GM21515 (cell line): ENCODE data around the gene HMGN1.

Source experiments
- ATAC-seq: cut with Tn5 transposase; IDR thresholded peaks from one replicate; pipeline ENCODE4 v1.9.1; 2021; ENCODE audit not compliant: unreplicated experiment

The HMGN1 gene

DNA sequence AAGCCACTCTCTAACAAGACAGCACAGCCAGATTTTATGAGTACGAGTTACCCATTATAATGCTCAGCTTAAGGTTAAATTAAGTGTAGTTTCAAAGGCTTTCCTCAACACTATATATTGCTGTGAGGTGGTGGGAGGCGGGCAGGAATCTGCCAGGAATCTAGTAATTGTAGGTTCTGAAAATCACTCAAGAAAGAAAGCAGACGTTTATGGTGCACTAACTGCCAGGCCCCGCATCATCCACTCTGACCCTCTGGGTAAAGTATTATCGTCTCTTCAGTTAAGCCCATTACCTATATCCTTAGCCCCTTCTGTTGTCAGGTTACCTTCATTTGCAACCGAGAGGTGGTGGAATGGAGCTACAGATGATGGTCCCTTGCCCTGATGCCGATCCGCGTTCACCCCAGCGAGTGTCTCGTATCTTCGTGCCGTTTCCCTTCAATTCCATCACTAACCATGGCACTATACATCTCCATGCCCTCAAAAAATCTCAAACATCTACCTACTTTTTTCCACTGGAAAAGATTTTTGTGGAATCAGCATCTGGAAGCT is 12.4 kb downstream of the HMGN1 start:
- ATAC-seq: no peak

DNA sequence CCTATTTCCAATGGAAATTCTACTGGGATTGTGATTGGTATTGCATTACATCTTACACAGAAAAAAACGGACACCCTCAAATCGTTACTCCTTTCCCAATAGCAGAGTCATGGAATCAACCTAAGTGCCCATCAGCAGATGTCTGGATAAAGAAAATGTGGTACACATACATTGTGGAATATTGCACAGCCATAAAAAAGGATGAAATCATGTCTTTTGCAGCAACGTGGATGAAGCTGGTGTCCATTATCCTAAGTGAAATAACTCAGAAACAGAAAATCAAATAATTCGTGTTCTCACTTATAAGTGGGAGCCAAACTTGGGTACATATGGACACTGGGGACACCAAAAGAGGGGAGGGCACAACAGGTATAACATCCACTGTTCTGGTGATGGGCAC is 14.3 kb downstream of the HMGN1 start:
- ATAC-seq: no peak

DNA sequence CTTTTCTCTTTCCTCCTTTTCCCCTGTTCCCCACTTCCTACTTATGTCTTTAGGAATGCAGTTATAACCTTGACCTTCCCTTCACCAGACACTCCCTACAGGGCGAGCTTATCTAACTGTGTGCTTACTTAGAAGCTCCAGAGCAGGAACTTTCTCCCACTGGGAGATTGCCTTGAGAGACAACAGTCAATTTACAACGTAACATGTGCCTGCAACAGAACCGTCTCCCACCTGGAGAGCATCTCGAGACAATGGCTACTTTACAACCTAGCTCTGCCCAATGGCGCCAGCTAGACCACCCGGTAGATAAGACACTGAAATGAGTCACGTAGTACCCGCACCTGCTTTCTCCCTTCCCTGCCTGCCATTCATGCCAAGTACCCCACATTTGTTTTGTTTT is 16.7 kb downstream of the HMGN1 start:
- ATAC-seq: no peak

DNA sequence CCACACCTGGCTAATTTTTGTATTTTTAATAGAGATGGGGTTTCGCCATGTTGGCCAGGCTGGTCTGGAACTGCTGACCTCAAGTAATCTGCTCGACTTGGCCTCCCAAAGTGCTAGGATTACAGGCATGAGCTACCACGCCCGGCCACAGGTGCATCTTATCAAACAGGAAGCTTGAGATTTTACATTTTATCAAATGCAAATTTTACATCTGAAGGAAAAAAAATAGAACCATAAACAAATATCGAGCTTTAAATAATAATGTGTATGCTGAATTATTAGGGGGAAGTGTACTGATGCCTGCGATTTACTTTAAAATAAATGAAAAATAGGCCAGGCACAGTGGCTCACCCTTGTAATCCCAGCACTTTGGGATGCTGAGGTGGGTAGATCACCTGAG is 18.9 kb downstream of the HMGN1 start:
- ATAC-seq: no peak

DNA sequence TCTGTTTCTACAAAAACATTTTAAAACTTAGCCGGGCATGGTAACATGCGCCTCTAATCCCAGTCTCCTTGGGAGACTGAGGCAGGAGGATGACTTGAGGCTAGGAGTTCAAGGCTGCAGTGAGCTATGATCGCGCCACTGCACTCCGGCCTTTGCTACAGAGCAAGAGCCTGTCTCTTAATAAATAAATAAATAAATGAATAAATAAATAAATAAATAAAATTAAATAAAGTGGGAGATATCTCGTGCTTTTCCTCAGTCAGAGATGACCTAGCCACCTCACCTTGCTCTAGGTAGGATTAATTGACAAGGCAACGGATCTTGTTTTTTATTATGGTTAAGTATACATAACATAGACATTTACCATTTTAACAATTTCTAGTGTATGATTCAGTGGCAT is 21.2 kb downstream of the HMGN1 start:
- no peak for ATAC-seq

DNA sequence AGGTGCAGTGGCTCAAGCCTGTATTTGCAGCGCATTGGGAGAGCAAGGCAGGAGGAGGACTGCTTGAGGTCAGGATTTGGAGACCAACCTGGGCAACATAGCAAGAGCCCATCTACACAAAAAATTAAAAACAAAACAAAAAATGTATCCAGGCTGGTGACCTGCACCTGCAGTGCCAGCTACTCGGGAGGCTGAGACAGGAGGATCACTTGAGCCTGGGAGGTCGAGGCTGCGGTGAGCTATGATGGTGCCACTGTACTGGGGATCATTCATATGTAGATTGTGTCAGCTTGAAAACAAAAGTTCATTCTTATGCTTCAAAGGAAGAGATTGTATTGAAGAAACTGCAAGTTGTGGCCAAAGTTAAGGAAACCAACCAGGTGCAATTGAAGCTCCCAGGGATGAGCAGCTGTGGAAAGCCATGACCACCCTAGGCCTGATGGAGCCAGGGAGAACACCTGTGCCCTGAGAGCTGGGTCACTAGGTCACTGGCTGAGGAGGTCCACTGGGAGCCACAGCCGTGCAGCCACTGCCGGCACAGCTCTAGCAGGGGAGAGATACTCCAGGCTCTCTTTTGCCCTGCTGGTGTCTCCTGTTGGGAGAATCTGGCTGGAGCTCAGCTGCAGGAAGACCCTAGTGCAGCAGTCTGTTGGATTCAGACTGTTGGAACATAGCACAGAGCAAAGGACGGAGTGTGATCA is 22.1 kb downstream of the HMGN1 start:
- ATAC-seq: no peak

DNA sequence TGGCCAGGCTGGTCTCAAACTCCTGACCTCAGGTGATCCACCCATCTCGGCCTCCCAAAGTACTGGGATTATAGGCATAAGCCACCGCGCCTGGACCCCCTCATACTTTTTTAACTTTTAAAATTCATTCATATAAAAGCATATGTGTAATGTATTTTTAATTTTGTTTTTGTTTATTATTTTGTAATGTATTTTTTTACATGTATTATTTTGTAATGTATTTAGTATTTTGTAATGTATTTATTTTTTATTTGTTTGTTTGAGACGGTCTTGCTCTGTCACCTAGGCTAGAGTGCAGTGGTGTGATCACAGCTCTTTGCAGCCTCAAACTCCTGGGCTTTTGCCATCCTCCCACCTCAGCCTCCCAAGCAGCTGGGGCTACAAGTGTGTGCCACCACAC is 23.4 kb downstream of the HMGN1 start:
- no peak for ATAC-seq

DNA sequence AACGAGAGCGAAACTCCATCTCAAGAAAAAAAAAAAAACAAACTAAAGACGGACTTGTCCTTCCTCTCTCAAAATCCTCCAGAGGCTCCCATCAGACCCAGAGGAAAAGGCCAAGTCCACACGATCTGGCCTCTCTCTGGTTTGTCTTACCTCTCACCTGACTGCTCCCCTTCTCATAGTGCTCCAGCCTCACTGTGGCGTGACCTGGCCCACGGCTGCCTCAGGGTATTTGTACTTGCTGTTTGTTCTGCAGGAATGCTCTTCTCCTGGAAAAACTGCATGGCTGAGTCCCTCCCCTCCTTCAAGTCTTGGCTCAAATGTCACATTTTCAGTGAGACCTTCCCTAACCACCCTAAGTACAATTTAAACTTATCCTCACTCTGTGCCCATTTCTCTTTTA is 27.5 kb downstream of the HMGN1 start:
- ATAC-seq: no peak

DNA sequence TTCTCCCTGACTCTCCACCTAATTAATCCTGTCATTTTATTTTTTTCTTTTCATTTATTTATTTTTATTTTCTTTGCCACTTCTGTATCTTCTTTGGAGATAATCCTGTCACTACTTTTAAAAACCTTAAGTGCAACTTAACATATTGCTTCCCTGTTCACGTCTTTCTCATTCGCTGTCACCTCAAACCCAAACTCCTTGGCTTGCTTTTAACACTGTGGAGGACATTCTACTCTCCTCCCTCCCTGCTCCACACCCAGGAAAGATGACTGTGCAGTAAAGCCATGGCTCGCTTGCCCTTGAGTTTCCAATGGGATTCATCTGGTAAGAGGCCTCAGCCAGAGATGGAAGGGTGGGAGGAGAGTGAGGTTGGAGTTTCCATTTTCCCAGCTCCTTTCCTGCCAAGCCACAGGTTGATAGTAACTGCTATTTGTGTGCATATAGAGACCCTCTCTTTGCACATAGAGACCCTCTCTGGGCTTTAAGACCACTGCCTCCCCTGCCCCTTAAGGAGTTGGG is 29.0 kb downstream of the HMGN1 start:
- no peak for ATAC-seq

DNA sequence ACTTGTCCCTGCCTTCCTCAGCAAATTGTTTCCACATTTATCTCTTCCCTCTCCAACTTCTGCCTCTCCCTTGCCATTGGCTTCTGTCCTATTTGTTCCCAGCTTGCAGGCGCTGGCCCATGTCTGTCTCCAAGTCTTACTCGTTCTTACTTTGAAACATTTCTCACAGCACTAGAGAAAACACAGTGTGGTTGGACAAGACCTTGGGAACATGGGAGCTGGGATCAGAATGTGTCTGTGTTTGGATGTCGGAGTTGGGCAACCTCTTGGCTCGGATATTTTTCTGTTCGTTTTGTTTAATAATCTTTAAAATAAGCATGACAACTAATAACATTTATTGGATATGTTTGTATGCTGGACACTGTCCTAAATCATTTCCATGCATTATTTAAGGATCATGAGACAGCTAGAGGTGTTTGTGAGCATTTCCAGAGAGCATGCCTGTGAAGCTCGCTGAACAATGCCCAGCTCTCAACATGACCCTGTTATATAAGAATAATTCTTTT is 29.6 kb downstream of the HMGN1 start:
- no peak for ATAC-seq

DNA sequence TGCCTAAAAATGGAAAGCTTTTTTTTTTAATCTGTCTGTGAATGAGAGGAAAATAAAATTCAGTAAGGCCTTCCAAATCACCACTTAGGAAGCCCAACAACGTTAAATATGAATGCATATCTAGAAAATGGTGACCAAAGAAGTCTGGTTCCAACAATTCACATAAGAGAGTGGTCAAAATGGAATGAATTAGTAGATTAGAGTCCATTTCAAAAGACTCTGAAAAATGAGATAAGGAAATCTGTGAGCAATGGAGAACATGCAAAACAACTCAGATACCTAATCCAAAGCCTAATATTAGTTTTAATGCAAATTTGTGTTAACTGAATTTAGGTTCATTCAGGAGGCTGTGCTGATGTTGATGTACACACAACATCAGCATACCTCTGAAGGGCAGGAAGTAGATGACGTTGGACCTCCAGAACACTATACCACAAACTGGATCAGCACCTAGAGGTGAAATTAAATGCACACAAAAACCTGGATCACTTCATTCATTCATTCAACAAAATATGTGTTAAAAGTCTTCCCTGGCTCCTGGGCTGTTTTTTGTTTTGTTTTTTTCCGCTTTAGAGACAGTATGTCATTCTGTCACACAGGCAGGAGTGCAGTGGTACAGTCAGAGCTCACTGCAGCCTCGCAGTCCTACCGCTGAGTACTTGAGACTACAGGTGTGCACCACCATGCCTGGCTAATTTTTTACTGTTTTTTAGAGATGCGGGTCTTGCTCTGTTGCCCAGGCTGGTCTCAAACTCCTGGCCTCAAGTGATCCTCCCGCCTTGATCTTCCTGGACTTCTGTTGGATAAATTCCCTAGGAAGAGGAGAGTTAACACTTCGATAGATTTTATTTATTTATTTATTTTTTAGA is 30.6 kb downstream of the HMGN1 start:
- no peak for ATAC-seq

DNA sequence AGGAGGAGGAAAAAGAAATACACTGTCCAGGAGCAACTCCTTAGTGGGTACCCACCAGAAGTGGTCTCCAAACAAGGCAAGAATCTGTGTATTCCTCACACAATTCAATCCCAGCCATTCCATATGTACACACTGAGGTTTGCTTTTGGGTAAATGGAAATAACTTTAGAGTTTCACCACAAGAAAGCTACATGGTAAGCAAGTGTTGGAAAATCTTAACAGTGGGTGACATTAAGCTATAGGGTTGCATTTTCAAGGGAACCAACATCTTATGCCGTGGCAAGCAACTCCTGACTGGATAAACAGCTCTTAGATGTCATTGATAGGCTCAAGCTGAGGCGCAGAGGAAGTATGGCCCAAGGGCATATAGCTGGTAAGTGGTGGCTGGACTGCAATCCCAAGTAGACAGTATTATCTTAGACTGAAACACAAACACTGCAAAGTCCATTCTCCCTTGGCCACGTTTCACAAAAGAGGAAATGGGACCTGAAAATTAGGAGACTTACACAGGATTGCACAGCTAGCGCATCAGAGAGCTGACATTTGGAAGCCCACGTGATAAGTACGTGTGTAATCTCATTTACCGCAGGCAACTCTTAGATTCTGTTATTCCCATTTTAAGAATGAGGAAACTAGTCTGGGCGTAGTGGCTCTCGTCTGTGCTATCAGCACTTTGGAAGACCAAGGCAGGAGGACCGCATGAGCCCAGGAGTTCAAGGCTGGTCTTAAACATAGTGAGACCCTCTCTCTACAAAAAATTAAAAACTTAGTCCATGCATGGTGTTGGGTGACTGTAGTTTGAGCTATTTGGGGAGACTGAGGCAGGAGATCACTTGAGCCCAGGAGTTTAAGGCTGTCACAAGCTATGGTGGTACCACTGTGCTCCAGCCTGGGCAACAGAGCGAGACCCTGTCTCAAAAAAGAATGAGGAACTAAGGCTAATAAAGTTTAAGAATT is 31.5 kb downstream of the HMGN1 start:
- no peak for ATAC-seq

DNA sequence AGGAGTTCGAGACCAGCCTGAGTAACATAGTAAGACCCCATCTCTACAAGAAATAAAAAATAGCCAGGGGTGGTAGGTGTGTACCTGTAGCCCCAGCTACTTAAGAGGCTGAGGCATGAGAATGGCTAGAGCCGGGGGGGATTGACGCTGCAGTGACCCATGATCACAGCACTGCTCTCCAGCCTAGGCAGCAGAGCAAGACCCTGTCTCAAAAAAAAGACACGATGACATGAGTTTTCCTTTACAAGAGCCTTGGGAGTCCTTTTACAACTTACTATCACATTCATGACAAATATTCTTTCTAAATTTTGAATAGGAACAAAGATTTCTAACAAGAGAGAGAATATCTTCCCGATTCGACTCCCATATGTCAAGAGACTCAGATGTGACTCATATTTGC is 32.2 kb downstream of the HMGN1 start:
- ATAC-seq: no peak

DNA sequence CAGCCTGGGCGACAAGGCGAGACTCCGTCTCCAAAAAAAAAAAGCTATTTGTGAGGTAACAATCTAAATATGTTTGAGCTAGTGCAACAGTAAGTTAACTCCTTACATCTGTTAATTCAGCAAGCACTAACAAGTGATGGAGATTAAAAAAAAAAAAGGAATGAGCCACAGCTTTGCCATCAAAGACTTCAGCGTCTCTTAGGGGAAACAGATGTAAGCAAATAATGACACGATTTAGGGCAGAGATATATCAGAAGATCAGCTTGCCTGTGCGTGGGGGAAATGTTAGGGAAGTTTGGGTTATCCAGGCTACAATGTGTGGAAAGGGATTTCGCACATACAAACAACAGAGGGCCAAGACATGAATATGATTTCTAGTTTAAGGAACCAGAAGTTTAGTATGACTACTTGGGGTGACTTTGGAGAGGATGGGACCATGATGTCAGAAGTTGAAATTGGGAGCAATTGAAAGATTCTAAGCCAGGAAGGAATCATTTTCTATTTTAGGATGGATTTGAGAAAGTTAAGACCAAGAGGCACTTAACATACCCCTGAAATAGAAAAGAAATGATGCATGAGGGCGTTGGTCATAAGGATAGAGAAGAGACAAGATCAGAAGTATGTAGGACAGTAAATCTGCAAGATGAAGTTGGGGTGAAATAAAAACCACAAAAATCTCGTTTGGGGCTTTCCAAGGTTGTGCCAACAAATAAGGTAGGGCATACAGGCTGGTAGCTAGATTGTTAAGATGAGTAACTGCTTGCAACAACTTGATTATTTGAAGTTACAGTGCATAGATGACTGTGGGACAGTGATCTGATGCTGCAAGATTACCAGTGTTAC is 33.1 kb downstream of the HMGN1 start:
- no peak for ATAC-seq

DNA sequence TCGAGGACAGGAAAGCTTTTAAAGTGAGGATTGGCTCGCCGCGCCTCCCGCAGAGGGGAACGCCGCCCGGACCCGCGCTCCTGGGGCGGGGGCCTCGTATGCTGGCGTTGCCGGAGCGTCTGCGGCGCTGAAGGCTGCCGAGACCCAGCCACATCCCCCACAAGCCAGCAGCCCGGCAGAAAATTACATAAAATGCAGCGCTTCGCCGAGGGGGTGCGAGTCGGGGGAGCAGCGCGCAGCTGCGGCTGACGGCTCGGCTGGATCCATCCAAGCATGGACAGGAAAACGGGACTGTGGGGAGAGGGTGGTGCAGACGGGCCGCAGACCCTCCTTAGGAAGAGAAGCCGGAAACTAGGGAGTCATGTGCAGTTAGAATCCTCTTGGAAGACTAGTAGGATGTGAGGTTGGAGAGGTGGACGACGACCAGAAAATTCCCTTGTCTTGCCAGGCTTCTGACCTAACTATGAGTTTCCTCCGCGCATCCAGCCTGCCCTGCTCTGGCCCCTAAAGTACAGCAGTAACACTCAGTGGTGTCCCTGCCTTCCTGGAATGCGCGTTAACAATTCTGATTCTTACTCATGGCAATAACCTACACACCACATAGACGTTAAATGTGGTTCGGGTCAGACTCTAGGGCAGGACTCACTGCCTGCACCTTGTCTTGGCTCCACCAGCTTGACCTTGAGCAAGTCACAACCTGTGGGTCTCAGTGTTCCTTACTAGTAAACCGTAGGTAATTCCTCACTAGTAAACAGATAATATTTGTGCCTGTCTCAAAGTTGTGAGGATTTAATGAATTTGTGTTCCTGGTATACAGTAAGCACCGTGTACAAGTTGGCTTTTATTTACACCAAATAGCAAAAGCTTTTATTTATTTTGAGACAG is 34.5 kb downstream of the HMGN1 start:
- ATAC-seq: peak; percentile 7

DNA sequence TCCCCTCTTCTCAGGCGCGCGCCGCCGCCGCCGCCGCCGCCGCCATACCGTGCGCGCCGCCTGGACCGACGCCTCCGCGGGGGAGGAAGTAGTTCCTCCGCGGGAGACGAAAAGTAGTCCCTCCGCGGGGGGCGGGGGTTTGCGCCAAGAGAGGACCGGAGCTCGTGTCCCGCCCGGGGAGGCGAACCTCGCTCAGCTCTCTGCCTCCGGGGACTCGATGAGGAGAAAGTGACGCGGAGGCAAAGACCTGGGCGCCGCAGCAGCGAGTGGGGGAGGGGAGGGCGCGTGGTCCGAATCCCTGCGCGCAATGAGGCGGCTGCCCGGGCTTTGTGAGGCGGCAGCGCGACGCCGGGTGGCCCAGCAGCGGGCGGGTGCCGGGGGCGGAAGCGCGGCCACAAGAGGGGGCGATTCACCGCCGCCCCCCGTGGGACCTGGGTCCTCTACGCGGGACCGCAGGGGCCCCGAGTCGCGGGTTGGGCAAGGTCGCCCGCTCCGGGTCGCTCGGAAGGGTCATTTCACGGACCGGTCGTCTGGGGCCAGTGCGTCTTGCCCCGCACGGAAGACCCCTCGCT is 35.2 kb downstream of the HMGN1 start, which contains the start of gene BRWD1:
Gene BRWD1 (minus strand): TSS at position 62 of the 572 bp plus-strand sequence. CDS start 141 bp downstream, outside the sequence.
- peak; percentile 50 for ATAC-seq

DNA sequence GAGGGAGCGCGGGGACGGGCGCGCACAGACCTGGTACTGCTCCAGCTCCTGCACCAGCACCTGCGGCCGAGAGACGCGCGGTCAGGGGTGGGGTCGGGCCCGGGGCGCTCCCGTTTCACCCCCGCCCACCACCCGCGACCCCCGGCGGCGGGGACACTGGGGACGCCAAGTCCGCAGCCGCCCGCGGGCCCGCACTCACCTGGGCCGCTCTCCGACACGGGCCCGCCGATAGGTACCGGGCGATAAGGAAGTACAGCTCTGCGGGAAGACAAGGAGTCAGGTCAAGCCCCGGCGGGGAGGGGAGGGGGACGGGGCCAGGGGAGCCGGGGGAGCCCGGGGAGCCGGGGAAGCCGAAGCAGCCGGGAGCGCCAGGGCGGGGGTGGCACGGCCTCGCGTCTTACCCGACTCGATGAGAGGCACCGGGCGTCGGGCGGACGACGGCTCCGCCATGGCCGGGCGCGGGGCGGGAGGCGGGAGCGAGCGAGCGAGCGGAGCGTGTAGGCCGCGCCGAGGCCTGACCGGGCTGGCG is 35.8 kb downstream of the HMGN1 start:
- peak; percentile 1 for ATAC-seq
